ENCODE results near the gene CHD2.

Gene CHD2

DNA sequence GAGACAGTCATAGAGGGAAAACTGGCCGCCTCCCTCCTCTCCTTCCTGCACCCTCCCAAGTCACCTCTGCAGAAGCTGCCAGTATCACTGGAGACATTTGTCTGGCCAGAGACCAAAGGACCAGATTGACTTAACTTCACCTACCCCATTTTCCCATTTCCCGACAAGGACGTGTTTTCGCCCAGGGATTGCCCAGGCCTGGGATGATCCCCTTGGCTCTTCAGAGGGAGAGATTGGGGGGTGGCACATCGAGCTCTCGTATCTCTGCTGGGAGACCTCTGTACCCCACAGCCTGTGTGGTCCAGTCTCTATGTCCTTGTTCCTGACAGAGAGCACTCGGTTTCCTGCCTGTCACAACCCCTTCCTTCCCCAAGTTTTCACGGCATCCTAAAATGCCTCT lies 157.5 kb downstream of the CHD2 start:
- H4K20me1 ChIP-seq (ENCODE audit: control insufficient read depth, insufficient read depth, low read depth, low read length), result no peaks in the 10 kb centered on the region
- no peak overlapping the region for H3K4me3 ChIP-seq (ENCODE audit: low read length)
- H3K27ac ChIP-seq (ENCODE audit: low read depth, low read length), result no peak overlapping the region
- no peak for TF ChIP-seq EZH2phosphoT487 (IDR thresholded peaks at IDR 0.05; ENCODE audit: borderline replicate concordance, low read length)
- TF ChIP-seq, protein P1, sequence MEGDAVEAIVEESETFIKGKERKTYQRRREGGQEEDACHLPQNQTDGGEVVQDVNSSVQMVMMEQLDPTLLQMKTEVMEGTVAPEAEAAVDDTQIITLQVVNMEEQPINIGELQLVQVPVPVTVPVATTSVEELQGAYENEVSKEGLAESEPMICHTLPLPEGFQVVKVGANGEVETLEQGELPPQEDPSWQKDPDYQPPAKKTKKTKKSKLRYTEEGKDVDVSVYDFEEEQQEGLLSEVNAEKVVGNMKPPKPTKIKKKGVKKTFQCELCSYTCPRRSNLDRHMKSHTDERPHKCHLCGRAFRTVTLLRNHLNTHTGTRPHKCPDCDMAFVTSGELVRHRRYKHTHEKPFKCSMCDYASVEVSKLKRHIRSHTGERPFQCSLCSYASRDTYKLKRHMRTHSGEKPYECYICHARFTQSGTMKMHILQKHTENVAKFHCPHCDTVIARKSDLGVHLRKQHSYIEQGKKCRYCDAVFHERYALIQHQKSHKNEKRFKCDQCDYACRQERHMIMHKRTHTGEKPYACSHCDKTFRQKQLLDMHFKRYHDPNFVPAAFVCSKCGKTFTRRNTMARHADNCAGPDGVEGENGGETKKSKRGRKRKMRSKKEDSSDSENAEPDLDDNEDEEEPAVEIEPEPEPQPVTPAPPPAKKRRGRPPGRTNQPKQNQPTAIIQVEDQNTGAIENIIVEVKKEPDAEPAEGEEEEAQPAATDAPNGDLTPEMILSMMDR (IDR thresholded peaks at IDR 0.05; ENCODE audit: low read depth, low read length, poor library complexity, severe bottlenecking), result no peak
- H3K27me3 ChIP-seq (ENCODE audit: control insufficient read depth, low read length), result no peaks in the 10 kb centered on the region
- H3K36me3 ChIP-seq (ENCODE audit: control insufficient read depth, low read length), result no peaks in the 10 kb centered on the region
- H3K9me3 ChIP-seq (ENCODE audit: control insufficient read depth, insufficient read depth, low read length), result no peaks in the 10 kb centered on the region
- H3K4me1 ChIP-seq (ENCODE audit: control insufficient read depth, low read length), result no peaks in the 10 kb centered on the region
- H3F3A ChIP-seq (ENCODE audit: control insufficient read depth, insufficient read depth), result no peaks in the 10 kb centered on the region
- no peaks in the 10 kb centered on the region for H3K9me2 ChIP-seq (replicated peaks; ENCODE audit: control insufficient read depth, low read length)
- H3K4me2 ChIP-seq (ENCODE audit: low read length), result no peak overlapping the region
- H3K79me2 ChIP-seq (ENCODE audit: control insufficient read depth, low read length), result no peaks in the 10 kb centered on the region

GRCh38 chr15:93058128-93058527 lies 158.0 kb downstream of the CHD2 start:
- no peaks in the 10 kb centered on the region for H3K27me3 ChIP-seq (ENCODE audit: control insufficient read depth, low read length)
- no peaks in the 10 kb centered on the region for H3K9me2 ChIP-seq (replicated peaks; ENCODE audit: control insufficient read depth, low read length)
- H3K36me3 ChIP-seq (ENCODE audit: control insufficient read depth, low read length), result no peaks in the 10 kb centered on the region
- H3K9me3 ChIP-seq (ENCODE audit: control insufficient read depth, insufficient read depth, low read length), result no peaks in the 10 kb centered on the region
- H3F3A ChIP-seq (ENCODE audit: control insufficient read depth, insufficient read depth), result no peaks in the 10 kb centered on the region
- H3K4me3 ChIP-seq (ENCODE audit: low read length), result no peak overlapping the region
- H3K4me2 ChIP-seq (ENCODE audit: low read length), result no peak overlapping the region
- no peaks in the 10 kb centered on the region for H3K4me1 ChIP-seq (ENCODE audit: control insufficient read depth, low read length)
- no peak overlapping the region for H3K27ac ChIP-seq (ENCODE audit: low read depth, low read length)
- no peaks in the 10 kb centered on the region for H3K79me2 ChIP-seq (ENCODE audit: control insufficient read depth, low read length)
- H4K20me1 ChIP-seq (ENCODE audit: control insufficient read depth, insufficient read depth, low read depth, low read length), result no peaks in the 10 kb centered on the region
- TF ChIP-seq, protein P1 (IDR thresholded peaks at IDR 0.05; ENCODE audit: low read depth, low read length, poor library complexity, severe bottlenecking), result no peak
- TF ChIP-seq EZH2phosphoT487 (IDR thresholded peaks at IDR 0.05; ENCODE audit: borderline replicate concordance, low read length), result no peak

DNA sequence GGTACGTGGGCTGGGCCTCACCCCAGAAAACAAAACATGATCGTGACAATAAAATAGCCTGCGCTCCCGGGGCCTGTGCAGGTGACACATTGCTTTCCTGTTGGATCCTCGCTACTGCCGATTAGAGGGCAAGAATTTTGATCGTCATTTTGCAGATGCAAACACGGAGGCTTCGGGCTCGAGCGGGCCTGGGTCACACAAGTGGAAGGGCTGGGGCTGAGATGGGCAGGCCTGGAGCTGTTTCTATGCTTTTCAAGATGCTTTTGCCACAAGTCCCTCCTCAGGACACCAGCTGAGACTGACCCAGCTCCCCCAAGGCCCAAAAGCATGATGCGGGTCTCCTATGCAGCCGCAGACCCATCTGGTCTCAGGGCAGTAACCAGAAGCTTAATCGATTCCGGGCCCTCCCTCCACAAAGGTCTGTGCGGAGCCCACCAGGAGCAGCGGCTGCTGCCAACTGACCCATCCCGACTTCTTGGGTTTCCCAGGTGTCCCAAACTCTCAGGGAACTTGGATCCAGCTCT lies 158.8 kb downstream of the CHD2 start:
- H4K20me1 ChIP-seq (ENCODE audit: control insufficient read depth, insufficient read depth, low read depth, low read length), result no peaks in the 10 kb centered on the region

More for the DNA sequence above, 158.8 kb downstream of the CHD2 start:
- no peaks in the 10 kb centered on the region for H3K9me2 ChIP-seq (replicated peaks; ENCODE audit: control insufficient read depth, low read length)
- H3K9me3 ChIP-seq (ENCODE audit: control insufficient read depth, insufficient read depth, low read length), result no peaks in the 10 kb centered on the region
- no peaks in the 10 kb centered on the region for H3K79me2 ChIP-seq (ENCODE audit: control insufficient read depth, low read length)
- H3K27me3 ChIP-seq (ENCODE audit: control insufficient read depth, low read length), result no peaks in the 10 kb centered on the region
- H3K4me2 ChIP-seq (ENCODE audit: low read length), result no peak overlapping the region
- no peak for TF ChIP-seq EZH2phosphoT487 (IDR thresholded peaks at IDR 0.05; ENCODE audit: borderline replicate concordance, low read length)
- TF ChIP-seq, protein P1 (IDR thresholded peaks at IDR 0.05; ENCODE audit: low read depth, low read length, poor library complexity, severe bottlenecking), result no peak
- H3F3A ChIP-seq (ENCODE audit: control insufficient read depth, insufficient read depth), result no peaks in the 10 kb centered on the region
- H3K36me3 ChIP-seq (ENCODE audit: control insufficient read depth, low read length), result no peaks in the 10 kb centered on the region
- no peaks in the 10 kb centered on the region for H3K4me1 ChIP-seq (ENCODE audit: control insufficient read depth, low read length)
- no peak overlapping the region for H3K4me3 ChIP-seq (ENCODE audit: low read length)
- H3K27ac ChIP-seq (ENCODE audit: low read depth, low read length), result no peak overlapping the region
